8988T (cell line): ENCODE measurements around the gene RBM14.
"Not testable (repeated sequence)": the region's sequence is repeated elsewhere in the genome, so short reads cannot be mapped to it uniquely, and the experiment has no call there.

Source experiments
- DNase-seq: peaks from one replicate; pipeline ENCODE4 v3.0.0; 2011

RBM14 gene

GRCh38 chr11:66637557-66638176 is 21.2 kb downstream of the RBM14 start:
- DNase-seq, result no peak

- peak; percentile 81 for DNase-seq
Observed at GRCh38 chr11:66638177-66639065, 22.0 kb downstream of the RBM14 start, which contains the start of gene RBM4. TSS of gene RBM4 (plus strand) at chr11:66638703. CDS start at chr11:66639712, 1,009 bp downstream.

- no peak for DNase-seq
Observed at GRCh38 chr11:66639066-66639813, 22.8 kb downstream of the RBM14 start.

- not testable (repeated sequence) for DNase-seq
Observed at GRCh38 chr11:66639814-66640340, 23.4 kb downstream of the RBM14 start.

- no peak for DNase-seq
Observed at GRCh38 chr11:66641834-66642233, 25.4 kb downstream of the RBM14 start.

- DNase-seq, result no peak
Observed at GRCh38 chr11:66643745-66644437, 27.5 kb downstream of the RBM14 start.

- DNase-seq, result no peak
Observed at GRCh38 chr11:66646828-66647227, 30.4 kb downstream of the RBM14 start.

GRCh38 chr11:66649903-66650302 is 33.5 kb downstream of the RBM14 start:
- no peak for DNase-seq

GRCh38 chr11:66651016-66651415 is 34.6 kb downstream of the RBM14 start:
- DNase-seq, result no peak

GRCh38 chr11:66652651-66653050 is 36.2 kb downstream of the RBM14 start:
- no peak for DNase-seq

- DNase-seq, result no peak
Observed at GRCh38 chr11:66653123-66653522, 36.7 kb downstream of the RBM14 start.

- no peak for DNase-seq
Observed at GRCh38 chr11:66659763-66660162, 43.3 kb downstream of the RBM14 start.

- DNase-seq, result no peak
Observed at GRCh38 chr11:66663741-66664296, 47.4 kb downstream of the RBM14 start.

- DNase-seq, result no peak
Observed at GRCh38 chr11:66665369-66665768, 48.9 kb downstream of the RBM14 start.

- DNase-seq, result no peak
Observed at GRCh38 chr11:66670816-66671215, 54.4 kb downstream of the RBM14 start.

- DNase-seq, result no peak
Observed at GRCh38 chr11:66674964-66675602, 58.7 kb downstream of the RBM14 start.

- no peak for DNase-seq
Observed at GRCh38 chr11:66676282-66676919, 60.0 kb downstream of the RBM14 start.
